ENCODE results near the gene HSD3B7.

Gene HSD3B7

GRCh38 chr16:31006086-31006385 lies 21.0 kb downstream of the HSD3B7 start:
- Histone ChIP-seq H3K9me3 (ENCODE audit: insufficient read depth, low read length, severe bottlenecking) (no peaks in the 10 kb centered on the region), H3K27ac (ENCODE audit: low read length) (no peak overlapping the region), H3K9ac (ENCODE audit: low read depth, low read length) (no peak overlapping the region), H3K36me3 (ENCODE audit: insufficient read depth, low read length) (no peaks in the 10 kb centered on the region), H3K79me2 (ENCODE audit: insufficient read depth, low read length) (no peaks in the 10 kb centered on the region), H3K4me1 (ENCODE audit: insufficient read depth, low read length) (no peaks in the 10 kb centered on the region), H2AFZ (ENCODE audit: low read depth, low read length) (no peak overlapping the region), H3K27me3 (ENCODE audit: insufficient read depth, low read length, poor library complexity) (peaks cover 23% of the 10 kb centered on the region), H3K4me2 (ENCODE audit: insufficient read depth, low read length) (no peak overlapping the region), H3K4me3 (ENCODE audit: low read depth in 1 of 2, low read length in 2 of 2) (no peak overlapping the region), H4K20me1 (ENCODE audit: insufficient read depth, low read length) (peaks cover 4% of the 10 kb centered on the region; the same call in 1 of the 2 replicates)
- TF ChIP-seq, protein P1, sequence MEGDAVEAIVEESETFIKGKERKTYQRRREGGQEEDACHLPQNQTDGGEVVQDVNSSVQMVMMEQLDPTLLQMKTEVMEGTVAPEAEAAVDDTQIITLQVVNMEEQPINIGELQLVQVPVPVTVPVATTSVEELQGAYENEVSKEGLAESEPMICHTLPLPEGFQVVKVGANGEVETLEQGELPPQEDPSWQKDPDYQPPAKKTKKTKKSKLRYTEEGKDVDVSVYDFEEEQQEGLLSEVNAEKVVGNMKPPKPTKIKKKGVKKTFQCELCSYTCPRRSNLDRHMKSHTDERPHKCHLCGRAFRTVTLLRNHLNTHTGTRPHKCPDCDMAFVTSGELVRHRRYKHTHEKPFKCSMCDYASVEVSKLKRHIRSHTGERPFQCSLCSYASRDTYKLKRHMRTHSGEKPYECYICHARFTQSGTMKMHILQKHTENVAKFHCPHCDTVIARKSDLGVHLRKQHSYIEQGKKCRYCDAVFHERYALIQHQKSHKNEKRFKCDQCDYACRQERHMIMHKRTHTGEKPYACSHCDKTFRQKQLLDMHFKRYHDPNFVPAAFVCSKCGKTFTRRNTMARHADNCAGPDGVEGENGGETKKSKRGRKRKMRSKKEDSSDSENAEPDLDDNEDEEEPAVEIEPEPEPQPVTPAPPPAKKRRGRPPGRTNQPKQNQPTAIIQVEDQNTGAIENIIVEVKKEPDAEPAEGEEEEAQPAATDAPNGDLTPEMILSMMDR (IDR thresholded peaks at IDR 0.05; ENCODE audit: borderline replicate concordance, extremely low read depth, low read length, poor library complexity, severe bottlenecking) = no peak
- TF ChIP-seq EZH2 (IDR thresholded peaks at IDR 0.05; ENCODE audit: borderline replicate concordance, low read depth, low read length, severe bottlenecking) = no peak
- no peak for DNase-seq
- ATAC-seq (ENCODE audit: insufficient read depth, low read depth) = no peak

DNA sequence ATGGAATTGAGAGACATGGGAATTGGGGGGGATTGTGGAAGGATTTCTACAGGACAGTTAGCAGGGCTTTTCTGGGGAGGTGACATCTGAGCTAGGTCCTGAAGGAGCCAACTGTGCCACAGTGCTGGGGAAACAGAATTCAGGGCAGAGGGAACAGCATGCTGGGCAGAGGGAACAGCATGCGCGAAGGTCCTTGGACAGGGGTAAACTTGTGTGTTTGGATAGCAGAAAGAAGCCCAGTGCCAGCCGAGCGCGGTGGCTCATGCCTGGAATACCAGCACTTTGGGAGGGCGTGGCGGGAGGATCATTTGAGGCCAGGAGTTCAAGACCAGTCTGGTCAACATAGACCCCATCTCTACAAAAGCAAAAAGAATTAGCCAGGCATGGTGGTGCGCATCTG lies 21.6 kb downstream of the HSD3B7 start:
- Histone ChIP-seq H3K36me3 (ENCODE audit: insufficient read depth, low read length) (no peaks in the 10 kb centered on the region), H3K4me3 (ENCODE audit: low read depth in 1 of 2, low read length in 2 of 2) (no peak overlapping the region), H3K4me1 (ENCODE audit: insufficient read depth, low read length) (no peaks in the 10 kb centered on the region), H2AFZ (ENCODE audit: low read depth, low read length) (no peak overlapping the region), H4K20me1 (ENCODE audit: insufficient read depth, low read length) (peaks cover 4% of the 10 kb centered on the region; the same call in 1 of the 2 replicates), H3K27me3 (ENCODE audit: insufficient read depth, low read length, poor library complexity) (peaks cover 23% of the 10 kb centered on the region), H3K27ac (ENCODE audit: low read length) (no peak overlapping the region), H3K9ac (ENCODE audit: low read depth, low read length) (no peak overlapping the region), H3K4me2 (ENCODE audit: insufficient read depth, low read length) (no peak overlapping the region), H3K79me2 (ENCODE audit: insufficient read depth, low read length) (no peaks in the 10 kb centered on the region), H3K9me3 (ENCODE audit: insufficient read depth, low read length, severe bottlenecking) (no peaks in the 10 kb centered on the region)
- DNase-seq = no peak
- TF ChIP-seq EZH2 (IDR thresholded peaks at IDR 0.05; ENCODE audit: borderline replicate concordance, low read depth, low read length, severe bottlenecking) = no peak
- TF ChIP-seq, protein P1 (IDR thresholded peaks at IDR 0.05; ENCODE audit: borderline replicate concordance, extremely low read depth, low read length, poor library complexity, severe bottlenecking) = no peak
- ATAC-seq (ENCODE audit: insufficient read depth, low read depth) = no peak

DNA sequence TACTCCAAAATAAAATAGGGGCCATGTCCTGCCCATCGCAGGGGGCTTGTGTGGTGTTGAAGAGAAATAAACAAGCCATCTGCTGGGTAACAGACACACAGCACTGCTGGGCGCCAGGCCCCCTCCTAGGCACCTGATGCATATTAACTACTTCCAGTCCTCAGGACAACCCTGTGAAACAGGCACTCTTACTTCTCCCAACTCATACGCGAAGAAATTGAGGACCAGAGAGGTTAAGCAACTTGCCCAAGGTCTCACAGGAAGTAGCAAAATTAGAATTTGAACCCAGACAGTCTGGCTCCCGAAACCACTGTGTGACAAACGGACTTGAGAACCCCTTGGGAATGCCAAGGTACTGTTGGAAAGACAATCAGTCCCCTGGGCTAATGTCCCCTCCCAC lies 22.7 kb downstream of the HSD3B7 start:
- Histone ChIP-seq H3K79me2 (ENCODE audit: insufficient read depth, low read length) (no peaks in the 10 kb centered on the region), H3K9ac (ENCODE audit: low read depth, low read length) (no peak overlapping the region), H3K9me3 (ENCODE audit: insufficient read depth, low read length, severe bottlenecking) (no peaks in the 10 kb centered on the region), H3K4me3 (ENCODE audit: low read depth in 1 of 2, low read length in 2 of 2) (no peak overlapping the region), H2AFZ (ENCODE audit: low read depth, low read length) (no peak overlapping the region), H3K4me1 (ENCODE audit: insufficient read depth, low read length) (no peaks in the 10 kb centered on the region), H3K36me3 (ENCODE audit: insufficient read depth, low read length) (no peaks in the 10 kb centered on the region), H4K20me1 (ENCODE audit: insufficient read depth, low read length) (peaks cover 4% of the 10 kb centered on the region; the same call in 1 of the 2 replicates), H3K27me3 (ENCODE audit: insufficient read depth, low read length, poor library complexity) (peaks cover 23% of the 10 kb centered on the region), H3K27ac (ENCODE audit: low read length) (no peak overlapping the region), H3K4me2 (ENCODE audit: insufficient read depth, low read length) (no peak overlapping the region)
- no peak for ATAC-seq (ENCODE audit: insufficient read depth, low read depth)
- DNase-seq = no peak
- TF ChIP-seq, protein P1 (IDR thresholded peaks at IDR 0.05; ENCODE audit: borderline replicate concordance, extremely low read depth, low read length, poor library complexity, severe bottlenecking) = no peak
- TF ChIP-seq EZH2 (IDR thresholded peaks at IDR 0.05; ENCODE audit: borderline replicate concordance, low read depth, low read length, severe bottlenecking) = no peak

- TF ChIP-seq, protein P1 (IDR thresholded peaks at IDR 0.05; ENCODE audit: borderline replicate concordance, extremely low read depth, low read length, poor library complexity, severe bottlenecking) = no peak
- no peak for TF ChIP-seq EZH2 (IDR thresholded peaks at IDR 0.05; ENCODE audit: borderline replicate concordance, low read depth, low read length, severe bottlenecking)
- no peaks in the 10 kb centered on the region for H3K36me3 ChIP-seq (ENCODE audit: insufficient read depth, low read length)
- no peaks in the 10 kb centered on the region for H3K79me2 ChIP-seq (ENCODE audit: insufficient read depth, low read length)
- no peaks in the 10 kb centered on the region for H3K9me3 ChIP-seq (ENCODE audit: insufficient read depth, low read length, severe bottlenecking)
- H3K4me3 ChIP-seq (ENCODE audit: low read depth in 1 of 2, low read length in 2 of 2) = no peak overlapping the region
- H3K9ac ChIP-seq (ENCODE audit: low read depth, low read length) = no peak overlapping the region
- no peak overlapping the region for H3K4me2 ChIP-seq (ENCODE audit: insufficient read depth, low read length)
- peaks cover 23% of the 10 kb centered on the region for H3K27me3 ChIP-seq (ENCODE audit: insufficient read depth, low read length, poor library complexity)
- no peak overlapping the region for H3K27ac ChIP-seq (ENCODE audit: low read length)
- no peak for ATAC-seq (ENCODE audit: insufficient read depth, low read depth)
- H2AFZ ChIP-seq (ENCODE audit: low read depth, low read length) = no peak overlapping the region
- DNase-seq = no peak
- H3K4me1 ChIP-seq (ENCODE audit: insufficient read depth, low read length) = no peaks in the 10 kb centered on the region
- H4K20me1 ChIP-seq (ENCODE audit: insufficient read depth, low read length) = peaks cover 4% of the 10 kb centered on the region; the same call in 1 of the 2 replicates
These were observed 23.1 kb downstream of the HSD3B7 start for GRCh38 chr16:31008149-31008548.
